Small intestine (tissue), 16 donors: Measurements from ENCODE around the gene CAGE1. TPM values are rescaled to one million over a fixed set of nuclear protein-coding genes. Genes with fewer than 3 reads are reported as not detected.

Experiments used
- DNase-seq, 2 donors: peaks; one replicate each; pipeline versions ENCODE4 v3.0.0 to v3.0.0-alpha.2; 2013
- FAIRE-seq: peaks from 2 replicates; lab custom pipeline; 2012; peaks lifted over from hg19 to GRCh38; lab: Jason Lieb, UNC
- H3K27ac ChIP-seq, 3 donors: one replicate each; pipeline ENCODE4 v1.5.1; 2013; ENCODE audit warnings: low read length in 2 of 3, mild to moderate bottlenecking in 2 of 3, control low read depth in 1 of 3, inconsistent platforms in 1 of 3, low read depth in 1 of 3, moderate library complexity in 1 of 3
- H3K27me3 ChIP-seq, 3 donors: one replicate each; pipeline ENCODE4 v1.6.1; 2013; ENCODE audit warnings: low read length in 3 of 3, inconsistent platforms in 1 of 3; ENCODE audit not compliant: control insufficient read depth in 3 of 3, insufficient read depth in 3 of 3
- H3K36me3 ChIP-seq, 3 donors: one replicate each; pipeline ENCODE4 v1.6.1; 2013; ENCODE audit warnings: low read length in 3 of 3, inconsistent platforms in 1 of 3, low read depth in 1 of 3, mild to moderate bottlenecking in 1 of 3, moderate library complexity in 1 of 3; ENCODE audit not compliant: control insufficient read depth in 3 of 3, insufficient read depth in 2 of 3
- H3K4me1 ChIP-seq, 3 donors: one replicate each; pipeline ENCODE4 v1.6.1; 2013; ENCODE audit warnings: low read length in 2 of 3, inconsistent platforms in 1 of 3, low read depth in 1 of 3, mild to moderate bottlenecking in 1 of 3, moderate library complexity in 1 of 3; ENCODE audit not compliant: control insufficient read depth in 3 of 3, insufficient read depth in 2 of 3
- H3K4me3 ChIP-seq, 3 donors: one replicate each; pipeline ENCODE4 v1.5.1; 2013; ENCODE audit warnings: low read length in 3 of 3, control low read depth in 1 of 3, inconsistent platforms in 1 of 3, low read depth in 1 of 3, mild to moderate bottlenecking in 1 of 3, moderate library complexity in 1 of 3
- H3K9me3 ChIP-seq, 2 donors: one replicate each; pipeline ENCODE4 v1.6.1; 2013; ENCODE audit warnings: low read depth in 1 of 2, low read length in 1 of 2; ENCODE audit not compliant: control insufficient read depth in 2 of 2, insufficient read depth in 1 of 2
- WGBS, 3 donors: extraction: QIAGEN DNeasy Blood & Tissue Kit; methylation state at CpG; one replicate each; pipeline ENCODE4 v1.1.7; 2013; 5-methylcytosine and 5-hydroxymethylcytosine counted together
- long read RNA-seq, 10 donors: transcript quantifications; one replicate each; lab custom pipeline, GENCODE V29; 2026
- polyA plus RNA-seq, 4 donors: library from polyadenylated mRNA; stranded (reverse) in 3 of 4; unstranded in 1 of 4; fragments of 200-250 nt in 3 of 4; fragments of 120-200 nt in 1 of 4; gene quantifications; one replicate each; pipeline versions ENCODE4 v1.2.1 to v1.2.3, GENCODE V29; 2013
- donor health status: healthy with polysubstance abuse.
- donor health status: control.
- donor health status: control.
- donor health status: Bipolar disorder and iron deficiency.
- donor health status: healthy.

Gene CAGE1
- polyA plus RNA-seq, result under 1 TPM in 1 of 4 donors, not detected in 3; 0.01 TPM
- long read RNA-seq, donor 1, result 0 reads
- long read RNA-seq, donor 2, result 0 reads
- long read RNA-seq, donor 3, partial matches to known transcripts, result 22 of 28 reads
- long read RNA-seq, donor 3, other reads (novel, unspliced or antisense), result 6 of 28 reads
- long read RNA-seq, donor 4, result 0 reads
- long read RNA-seq, donor 5, result 0 reads
- long read RNA-seq, donor 6, result 0 reads
- long read RNA-seq, donor 7, result 0 reads
- long read RNA-seq, donor 8, result 0 reads
- long read RNA-seq, donor 9, result 0 reads
- long read RNA-seq, donor 10, result 0 reads

- no peaks in the 10 kb centered on the region for H3K36me3 ChIP-seq
- H3K4me3 ChIP-seq, result peak within 1 kb of the TSS; percentile 79 to 82 (median 80)
- no peak for FAIRE-seq
- H3K9me3 ChIP-seq, result no peaks in the 10 kb centered on the region
- DNase-seq, result peak; percentile 95 to 98
- H3K4me1 ChIP-seq, result peaks cover 6 to 19% (median 13%) of the 10 kb centered on the region in 3 donors
- H3K27ac ChIP-seq, result peak within 1 kb of the TSS; percentile 91 to 100 (median 96)
- H3K27me3 ChIP-seq, result no peaks in the 10 kb centered on the region
- 0% methylated on average over 62 of the region's 62 CpGs for WGBS, 3 donors
Observed at GRCh38 chr6:7389451-7390225, at the start of gene CAGE1, which contains the start of gene RIOK1. TSS of gene CAGE1 (minus strand) at chr6:7389742. CDS start at chr6:7387173, 2,569 bp downstream. TSS of gene RIOK1 (plus strand) at chr6:7389808. CDS start at chr6:7390003, 195 bp downstream.

GRCh38 chr6:7439228-7439627 lies 49.7 kb upstream of the CAGE1 start:
- Histone ChIP-seq H3K27me3 (no peaks in the 10 kb centered on the region), H3K36me3 (no peaks in the 10 kb centered on the region), H3K27ac (no peak overlapping the region), H3K9me3 (peaks cover 0 to 11% of the 10 kb centered on the region in 2 donors), H3K4me1 (no peaks in the 10 kb centered on the region), H3K4me3 (no peak overlapping the region)
- 77 to 88% (median 87%) methylated on average over 3 of the region's 3 CpGs for WGBS, 3 donors
- no peak for DNase-seq
- no peak for FAIRE-seq

GRCh38 chr6:7438011-7438410 lies 48.5 kb upstream of the CAGE1 start:
- Histone ChIP-seq H3K27me3 (no peaks in the 10 kb centered on the region), H3K27ac (no peak overlapping the region), H3K9me3 (peaks cover 0 to 11% of the 10 kb centered on the region in 2 donors), H3K4me3 (no peak overlapping the region), H3K4me1 (no peaks in the 10 kb centered on the region), H3K36me3 (no peaks in the 10 kb centered on the region)
- 91 to 97% (median 94%) methylated on average over 3 of the region's 3 CpGs for WGBS, 3 donors
- DNase-seq (no peak), FAIRE-seq (no peak)

GRCh38 chr6:7434672-7435071 lies 45.1 kb upstream of the CAGE1 start:
- H3K4me1 ChIP-seq, result peaks cover 0 to 4% (median 0%) of the 10 kb centered on the region in 3 donors
- no peak overlapping the region for H3K4me3 ChIP-seq
- H3K9me3 ChIP-seq, result peaks cover 0 to 8% of the 10 kb centered on the region in 2 donors
- no peak overlapping the region for H3K27ac ChIP-seq
- DNase-seq (no peak), FAIRE-seq (no peak)
- 57 to 75% (median 68%) methylated on average over 1 of the region's 1 CpG for WGBS, 3 donors
- no peaks in the 10 kb centered on the region for H3K27me3 ChIP-seq
- no peaks in the 10 kb centered on the region for H3K36me3 ChIP-seq

GRCh38 chr6:7433121-7433617 lies 43.6 kb upstream of the CAGE1 start:
- WGBS, 3 donors, result 77 to 85% (median 79%) methylated on average over 5 of the region's 5 CpGs
- Histone ChIP-seq H3K4me1 (peaks cover 0 to 4% (median 0%) of the 10 kb centered on the region in 3 donors), H3K4me3 (no peak overlapping the region), H3K9me3 (peaks cover 0 to 8% of the 10 kb centered on the region in 2 donors), H3K27me3 (no peaks in the 10 kb centered on the region), H3K27ac (no peak overlapping the region), H3K36me3 (no peaks in the 10 kb centered on the region)
- FAIRE-seq (no peak), DNase-seq (no peak)

- Histone ChIP-seq H3K4me1 (peaks cover 0 to 4% (median 0%) of the 10 kb centered on the region in 3 donors), H3K36me3 (no peaks in the 10 kb centered on the region), H3K27ac (no peak overlapping the region), H3K9me3 (peaks cover 0 to 8% of the 10 kb centered on the region in 2 donors), H3K27me3 (no peaks in the 10 kb centered on the region), H3K4me3 (no peak overlapping the region)
- 82 to 84% (median 83%) methylated on average over 16 of the region's 16 CpGs for WGBS, 3 donors
- FAIRE-seq (no peak), DNase-seq (no peak)
Observed at GRCh38 chr6:7432391-7433120, 43.0 kb upstream of the CAGE1 start.

GRCh38 chr6:7431674-7432390 lies 42.3 kb upstream of the CAGE1 start:
- no peak overlapping the region for H3K27ac ChIP-seq

More at GRCh38 chr6:7431674-7432390, 42.3 kb upstream of the CAGE1 start:
- H3K4me3 ChIP-seq, result no peak overlapping the region
- no peak for DNase-seq
- H3K36me3 ChIP-seq, result no peaks in the 10 kb centered on the region
- H3K27me3 ChIP-seq, result peaks cover 0 to under 1% (median 0%) of the 10 kb centered on the region in 3 donors
- peaks cover 0 to 8% of the 10 kb centered on the region in 2 donors for H3K9me3 ChIP-seq
- WGBS, 3 donors, result 70 to 78% (median 74%) methylated on average over 22 to 24 of the region's 24 CpGs
- no peak for FAIRE-seq
- peaks cover 0 to 4% (median 0%) of the 10 kb centered on the region in 3 donors for H3K4me1 ChIP-seq
